ENCODE results near the gene PHYKPL. TPM values are rescaled to one million over a fixed set of nuclear protein-coding genes. Genes with fewer than 3 reads are reported as not detected.

PHYKPL gene
- total RNA-seq, 1 donor from 2014 or later, result 55.7 TPM

- Mint-ChIP-seq H3K27me3 (ENCODE audit: low read depth) (peaks cover 9% of the 10 kb centered on the region), H3K9me3 (peaks cover 2% of the 10 kb centered on the region), H3K4me1 (no peaks in the 10 kb centered on the region), H3K27ac (ENCODE audit: unreplicated experiment) (no peak overlapping the region), H3K4me3 (no peak overlapping the region), H3K36me3 (ENCODE audit: low read depth) (no peaks in the 10 kb centered on the region)
- TF ChIP-seq, protein P1, sequence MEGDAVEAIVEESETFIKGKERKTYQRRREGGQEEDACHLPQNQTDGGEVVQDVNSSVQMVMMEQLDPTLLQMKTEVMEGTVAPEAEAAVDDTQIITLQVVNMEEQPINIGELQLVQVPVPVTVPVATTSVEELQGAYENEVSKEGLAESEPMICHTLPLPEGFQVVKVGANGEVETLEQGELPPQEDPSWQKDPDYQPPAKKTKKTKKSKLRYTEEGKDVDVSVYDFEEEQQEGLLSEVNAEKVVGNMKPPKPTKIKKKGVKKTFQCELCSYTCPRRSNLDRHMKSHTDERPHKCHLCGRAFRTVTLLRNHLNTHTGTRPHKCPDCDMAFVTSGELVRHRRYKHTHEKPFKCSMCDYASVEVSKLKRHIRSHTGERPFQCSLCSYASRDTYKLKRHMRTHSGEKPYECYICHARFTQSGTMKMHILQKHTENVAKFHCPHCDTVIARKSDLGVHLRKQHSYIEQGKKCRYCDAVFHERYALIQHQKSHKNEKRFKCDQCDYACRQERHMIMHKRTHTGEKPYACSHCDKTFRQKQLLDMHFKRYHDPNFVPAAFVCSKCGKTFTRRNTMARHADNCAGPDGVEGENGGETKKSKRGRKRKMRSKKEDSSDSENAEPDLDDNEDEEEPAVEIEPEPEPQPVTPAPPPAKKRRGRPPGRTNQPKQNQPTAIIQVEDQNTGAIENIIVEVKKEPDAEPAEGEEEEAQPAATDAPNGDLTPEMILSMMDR (conservative IDR thresholded peaks at IDR 0.05), result no peak
- DNase-seq (ENCODE audit: low read depth, low spot score), result no peak
Measured at GRCh38 chr5:178176791-178177190, 55.8 kb downstream of the PHYKPL start.

GRCh38 chr5:178174456-178174855 is 58.1 kb downstream of the PHYKPL start:
- no peak for DNase-seq (ENCODE audit: low read depth, low spot score)
- Mint-ChIP-seq H3K9me3 (no peaks in the 10 kb centered on the region), H3K27ac (ENCODE audit: unreplicated experiment) (no peak overlapping the region), H3K4me3 (no peak overlapping the region), H3K27me3 (ENCODE audit: low read depth) (peaks cover 2% of the 10 kb centered on the region), H3K4me1 (no peaks in the 10 kb centered on the region), H3K36me3 (ENCODE audit: low read depth) (no peaks in the 10 kb centered on the region)
- TF ChIP-seq, protein P1 (conservative IDR thresholded peaks at IDR 0.05), result no peak

DNA sequence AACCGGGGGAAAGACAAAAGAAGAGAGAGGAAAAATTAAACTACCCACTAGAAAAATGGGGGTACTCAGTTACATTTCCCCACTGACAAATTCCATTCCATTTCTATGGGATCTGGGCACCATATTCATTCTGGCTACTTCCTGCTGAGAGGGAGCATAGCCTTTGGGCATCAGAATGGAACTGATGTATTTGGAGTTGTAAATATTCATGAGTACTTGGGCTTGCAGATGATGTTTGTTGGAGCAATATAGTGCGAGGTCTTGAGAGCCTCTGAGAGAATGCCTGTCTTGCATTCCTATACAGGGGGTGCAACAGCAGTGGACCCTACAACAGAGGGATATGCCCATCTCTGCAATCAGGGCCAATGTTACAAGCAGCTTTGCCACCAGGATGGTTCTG is 62.1 kb downstream of the PHYKPL start:
- no peaks in the 10 kb centered on the region for H3K9me3 Mint-ChIP-seq
- H3K4me1 Mint-ChIP-seq, result no peaks in the 10 kb centered on the region
- no peaks in the 10 kb centered on the region for H3K27me3 Mint-ChIP-seq (ENCODE audit: low read depth)
- H3K36me3 Mint-ChIP-seq (ENCODE audit: low read depth), result no peaks in the 10 kb centered on the region
- TF ChIP-seq, protein P1 (conservative IDR thresholded peaks at IDR 0.05), result no peak
- no peak overlapping the region for H3K4me3 Mint-ChIP-seq
- H3K27ac Mint-ChIP-seq (ENCODE audit: unreplicated experiment), result no peak overlapping the region
- DNase-seq (ENCODE audit: low read depth, low spot score), result no peak

- DNase-seq (ENCODE audit: low read depth, low spot score), result no peak
- peaks cover 20% of the 10 kb centered on the region for H3K27me3 Mint-ChIP-seq (ENCODE audit: low read depth)
- H3K27ac Mint-ChIP-seq (ENCODE audit: unreplicated experiment), result no peak overlapping the region
- peaks cover 10% of the 10 kb centered on the region for H3K4me1 Mint-ChIP-seq
- H3K9me3 Mint-ChIP-seq, result no peaks in the 10 kb centered on the region
- no peak overlapping the region for H3K4me3 Mint-ChIP-seq
- TF ChIP-seq, protein P1 (conservative IDR thresholded peaks at IDR 0.05), result no peak
- H3K36me3 Mint-ChIP-seq (ENCODE audit: low read depth), result no peaks in the 10 kb centered on the region
Measured at GRCh38 chr5:178165581-178165980, 67.0 kb downstream of the PHYKPL start.

- Mint-ChIP-seq H3K27me3 (ENCODE audit: low read depth) (peaks cover 22% of the 10 kb centered on the region), H3K9me3 (no peaks in the 10 kb centered on the region), H3K36me3 (ENCODE audit: low read depth) (no peaks in the 10 kb centered on the region), H3K4me1 (peaks cover 10% of the 10 kb centered on the region), H3K4me3 (peak overlapping the region; percentile 23), H3K27ac (ENCODE audit: unreplicated experiment) (no peak overlapping the region)
- TF ChIP-seq, protein P1 (conservative IDR thresholded peaks at IDR 0.05), result peak; percentile 99
- peak; percentile 98 for DNase-seq (ENCODE audit: low read depth, low spot score)
Measured at GRCh38 chr5:178163772-178164735, 68.5 kb downstream of the PHYKPL start.
